Measurements from ENCODE around the gene ARHGEF17. TPM values are rescaled to one million over a fixed set of nuclear protein-coding genes. Genes with fewer than 3 reads are reported as not detected.

The ARHGEF17 gene
- total RNA-seq, 2 experiments from 2014 or later, result 0.07 to 0.41 TPM

Other genes with a start within 250 kb of the ARHGEF17 start
- 10 to 100 TPM; 23.6 to 24.8 TPM for gene FCHSD2, start 166.0 kb upstream of the ARHGEF17 start, total RNA-seq
- gene P2RY2, start 90.0 kb upstream of the ARHGEF17 start, total RNA-seq, result not detected
- not detected for gene P2RY6, start 35.9 kb upstream of the ARHGEF17 start, total RNA-seq
- gene RELT, start 68.1 kb downstream of the ARHGEF17 start, total RNA-seq, result 10 to 100 TPM; 26.6 to 29.6 TPM